Liver (tissue), 3 donors: Measurements from ENCODE around the gene COBL.
A peak's percentile ranks its signal among the peaks of the same experiment; 100 is the strongest.

Experiments
- FOXA1 ChIP-seq: IDR thresholded peaks from 2 replicates; pipeline ENCODE4 v1.6.1; 2016; ENCODE audit warnings: antibody characterized with exemption
- GABPA ChIP-seq, 2 donors: IDR thresholded peaks in 1 of 2; conservative IDR thresholded peaks in 1 of 2; 2 replicates each; pipeline ENCODE4 v1.6.1; 2016; ENCODE audit warnings: antibody characterized with exemption in 2 of 2, mild to moderate bottlenecking in 1 of 2, moderate library complexity in 1 of 2
- HNF4A ChIP-seq, 2 donors: conservative IDR thresholded peaks; 2 replicates each; pipeline ENCODE4 v1.6.1; 2016; ENCODE audit warnings: antibody characterized with exemption in 2 of 2, mild to moderate bottlenecking in 2 of 2
- JUND ChIP-seq, 2 donors: IDR thresholded peaks; 2 replicates each; pipeline ENCODE4 v1.6.1; 2016; ENCODE audit warnings: antibody characterized with exemption in 2 of 2
- RAD21 ChIP-seq, 2 donors: IDR thresholded peaks; 2 replicates each; pipeline ENCODE4 v1.6.1; 2016; ENCODE audit warnings: antibody characterized with exemption in 2 of 2, mild to moderate bottlenecking in 2 of 2
- TF ChIP-seq, protein P1 (sequence below): IDR thresholded peaks from 2 replicates; pipeline ENCODE4 v1.6.1; 2016; ENCODE audit warnings: antibody characterized with exemption
- TF ChIP-seq, protein P2 (sequence below): fragments of 150-350 bp; IDR thresholded peaks from 2 replicates; pipeline ENCODE4 v1.5.1; 2017; ENCODE audit warnings: improper control_type of control experiment, low read depth, low read length; ENCODE audit not compliant: missing input control
- TF ChIP-seq, protein P3 (sequence below): IDR thresholded peaks from 2 replicates; pipeline ENCODE4 v1.6.1; 2016; ENCODE audit warnings: antibody characterized with exemption, mild to moderate bottlenecking
- donor health status: healthy.
- donor health status: healthy.

DNA sequence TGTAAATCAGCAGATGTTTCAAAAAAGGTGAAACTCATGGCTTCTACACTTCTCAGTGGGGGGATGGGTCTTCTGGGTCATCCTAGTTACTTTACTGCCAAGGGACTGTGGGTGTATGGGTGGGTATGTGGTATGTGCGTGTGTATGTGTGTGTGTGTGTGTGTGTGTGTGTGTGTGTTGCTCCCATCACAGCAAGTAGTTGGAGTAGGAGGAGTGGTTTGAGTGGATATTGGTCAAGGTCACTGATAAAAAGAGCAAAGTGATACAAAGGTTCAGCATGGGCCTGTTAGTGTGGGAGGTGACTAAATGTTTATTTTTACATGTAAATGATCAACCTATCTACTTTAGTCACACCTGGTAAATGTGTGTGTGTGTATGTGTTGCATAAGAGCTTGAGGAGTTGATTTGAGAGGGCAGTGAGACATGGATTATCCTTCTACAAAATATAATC, 11.8 kb upstream of the COBL start:
- TF ChIP-seq FOXA1 (peak; percentile 51), HNF4A (conservative IDR thresholded peaks at IDR 0.05) (peak; percentile 94 to 95), JUND (IDR thresholded peaks at IDR 0.05) (peak; percentile 71 to 90), GABPA (IDR thresholded peaks at IDR 0.05 in 1 of 2, conservative IDR thresholded peaks at IDR 0.05 in 1 of 2) (peak in 1 of 2 donors; percentile 51), RAD21 (IDR thresholded peaks at IDR 0.05) (peak in 1 of 2 donors; percentile 56)
- TF ChIP-seq, protein P1, sequence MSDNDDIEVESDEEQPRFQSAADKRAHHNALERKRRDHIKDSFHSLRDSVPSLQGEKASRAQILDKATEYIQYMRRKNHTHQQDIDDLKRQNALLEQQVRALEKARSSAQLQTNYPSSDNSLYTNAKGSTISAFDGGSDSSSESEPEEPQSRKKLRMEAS, result peak; percentile 67
- TF ChIP-seq, protein P2, sequence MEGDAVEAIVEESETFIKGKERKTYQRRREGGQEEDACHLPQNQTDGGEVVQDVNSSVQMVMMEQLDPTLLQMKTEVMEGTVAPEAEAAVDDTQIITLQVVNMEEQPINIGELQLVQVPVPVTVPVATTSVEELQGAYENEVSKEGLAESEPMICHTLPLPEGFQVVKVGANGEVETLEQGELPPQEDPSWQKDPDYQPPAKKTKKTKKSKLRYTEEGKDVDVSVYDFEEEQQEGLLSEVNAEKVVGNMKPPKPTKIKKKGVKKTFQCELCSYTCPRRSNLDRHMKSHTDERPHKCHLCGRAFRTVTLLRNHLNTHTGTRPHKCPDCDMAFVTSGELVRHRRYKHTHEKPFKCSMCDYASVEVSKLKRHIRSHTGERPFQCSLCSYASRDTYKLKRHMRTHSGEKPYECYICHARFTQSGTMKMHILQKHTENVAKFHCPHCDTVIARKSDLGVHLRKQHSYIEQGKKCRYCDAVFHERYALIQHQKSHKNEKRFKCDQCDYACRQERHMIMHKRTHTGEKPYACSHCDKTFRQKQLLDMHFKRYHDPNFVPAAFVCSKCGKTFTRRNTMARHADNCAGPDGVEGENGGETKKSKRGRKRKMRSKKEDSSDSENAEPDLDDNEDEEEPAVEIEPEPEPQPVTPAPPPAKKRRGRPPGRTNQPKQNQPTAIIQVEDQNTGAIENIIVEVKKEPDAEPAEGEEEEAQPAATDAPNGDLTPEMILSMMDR, result no peak
- TF ChIP-seq, protein P3, sequence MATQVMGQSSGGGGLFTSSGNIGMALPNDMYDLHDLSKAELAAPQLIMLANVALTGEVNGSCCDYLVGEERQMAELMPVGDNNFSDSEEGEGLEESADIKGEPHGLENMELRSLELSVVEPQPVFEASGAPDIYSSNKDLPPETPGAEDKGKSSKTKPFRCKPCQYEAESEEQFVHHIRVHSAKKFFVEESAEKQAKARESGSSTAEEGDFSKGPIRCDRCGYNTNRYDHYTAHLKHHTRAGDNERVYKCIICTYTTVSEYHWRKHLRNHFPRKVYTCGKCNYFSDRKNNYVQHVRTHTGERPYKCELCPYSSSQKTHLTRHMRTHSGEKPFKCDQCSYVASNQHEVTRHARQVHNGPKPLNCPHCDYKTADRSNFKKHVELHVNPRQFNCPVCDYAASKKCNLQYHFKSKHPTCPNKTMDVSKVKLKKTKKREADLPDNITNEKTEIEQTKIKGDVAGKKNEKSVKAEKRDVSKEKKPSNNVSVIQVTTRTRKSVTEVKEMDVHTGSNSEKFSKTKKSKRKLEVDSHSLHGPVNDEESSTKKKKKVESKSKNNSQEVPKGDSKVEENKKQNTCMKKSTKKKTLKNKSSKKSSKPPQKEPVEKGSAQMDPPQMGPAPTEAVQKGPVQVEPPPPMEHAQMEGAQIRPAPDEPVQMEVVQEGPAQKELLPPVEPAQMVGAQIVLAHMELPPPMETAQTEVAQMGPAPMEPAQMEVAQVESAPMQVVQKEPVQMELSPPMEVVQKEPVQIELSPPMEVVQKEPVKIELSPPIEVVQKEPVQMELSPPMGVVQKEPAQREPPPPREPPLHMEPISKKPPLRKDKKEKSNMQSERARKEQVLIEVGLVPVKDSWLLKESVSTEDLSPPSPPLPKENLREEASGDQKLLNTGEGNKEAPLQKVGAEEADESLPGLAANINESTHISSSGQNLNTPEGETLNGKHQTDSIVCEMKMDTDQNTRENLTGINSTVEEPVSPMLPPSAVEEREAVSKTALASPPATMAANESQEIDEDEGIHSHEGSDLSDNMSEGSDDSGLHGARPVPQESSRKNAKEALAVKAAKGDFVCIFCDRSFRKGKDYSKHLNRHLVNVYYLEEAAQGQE, result peak; percentile 68
